ENCODE results near the gene SMARCA2.
A peak's percentile ranks its signal among the peaks of the same experiment; 100 is the strongest.

SMARCA2 gene

DNA sequence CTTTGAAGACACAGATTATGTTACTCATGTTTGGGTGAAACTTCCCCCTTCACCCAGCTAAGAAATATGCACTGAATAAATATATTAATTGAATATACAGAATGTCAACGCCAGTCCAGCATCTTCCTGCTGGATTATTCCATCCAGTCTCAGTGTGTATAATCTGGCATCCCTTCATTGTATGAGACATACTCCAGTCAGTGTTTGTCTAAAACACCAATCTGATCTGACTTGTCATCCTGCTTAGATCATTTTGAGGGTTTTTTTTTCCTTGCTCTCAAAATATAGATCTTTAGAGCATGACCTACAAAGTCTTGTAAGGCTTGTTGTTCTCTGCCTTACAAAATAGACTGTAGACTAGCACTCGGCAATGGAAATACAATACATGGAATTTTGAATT lies 195.1 kb downstream of the SMARCA2 start:
- no peak for DNase-seq (ENCODE audit: low read depth)

DNA sequence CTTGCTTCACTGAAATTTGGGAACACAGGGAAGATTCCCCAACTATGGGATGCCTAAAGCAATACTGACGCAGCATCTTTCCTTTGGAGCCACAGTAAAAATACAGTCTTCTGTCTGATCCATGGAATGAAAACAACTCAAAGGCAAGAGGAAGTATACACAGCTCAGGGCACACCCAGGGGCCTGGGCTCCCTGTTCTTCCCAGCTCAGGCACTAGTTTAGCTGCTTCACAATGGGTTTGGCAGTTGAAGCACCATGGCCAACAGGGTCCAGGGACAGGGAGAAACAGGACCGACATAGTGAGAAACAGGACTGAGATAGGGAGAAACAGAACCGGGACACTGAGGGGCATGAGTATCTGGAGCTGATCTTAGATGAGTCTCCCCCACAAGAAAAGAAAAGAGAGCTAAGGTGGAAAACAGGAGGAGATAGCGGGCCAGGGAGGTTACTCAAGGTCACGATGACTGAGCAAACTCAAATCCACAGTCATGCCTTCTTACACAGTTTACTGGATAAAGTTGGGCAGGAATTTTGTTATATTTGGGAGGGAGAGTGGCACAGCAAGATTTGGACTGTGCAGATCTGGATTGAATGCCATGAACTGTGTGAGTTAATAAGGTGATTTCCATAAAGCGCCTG lies 198.8 kb downstream of the SMARCA2 start:
- no peak for DNase-seq (ENCODE audit: low read depth)

DNA sequence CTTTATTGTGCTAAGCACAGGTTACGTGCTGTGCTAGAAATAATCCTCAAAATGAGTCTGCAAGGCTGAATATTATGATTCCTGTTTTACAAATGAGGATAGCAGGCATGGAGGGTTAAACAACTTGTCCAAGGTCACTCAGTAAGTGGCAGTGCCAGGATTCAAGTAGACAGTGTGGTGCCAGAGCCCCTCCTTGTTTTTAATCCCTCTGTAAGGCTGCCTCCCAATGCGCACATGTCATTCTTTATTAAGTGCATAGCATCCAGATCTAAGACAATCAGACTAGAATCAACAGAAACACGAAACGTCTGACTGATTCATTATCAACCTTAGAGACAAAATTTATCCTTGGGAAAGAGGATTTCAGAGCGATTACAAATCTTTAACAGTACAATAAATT lies 199.6 kb downstream of the SMARCA2 start:
- DNase-seq (ENCODE audit: low read depth): no peak

DNA sequence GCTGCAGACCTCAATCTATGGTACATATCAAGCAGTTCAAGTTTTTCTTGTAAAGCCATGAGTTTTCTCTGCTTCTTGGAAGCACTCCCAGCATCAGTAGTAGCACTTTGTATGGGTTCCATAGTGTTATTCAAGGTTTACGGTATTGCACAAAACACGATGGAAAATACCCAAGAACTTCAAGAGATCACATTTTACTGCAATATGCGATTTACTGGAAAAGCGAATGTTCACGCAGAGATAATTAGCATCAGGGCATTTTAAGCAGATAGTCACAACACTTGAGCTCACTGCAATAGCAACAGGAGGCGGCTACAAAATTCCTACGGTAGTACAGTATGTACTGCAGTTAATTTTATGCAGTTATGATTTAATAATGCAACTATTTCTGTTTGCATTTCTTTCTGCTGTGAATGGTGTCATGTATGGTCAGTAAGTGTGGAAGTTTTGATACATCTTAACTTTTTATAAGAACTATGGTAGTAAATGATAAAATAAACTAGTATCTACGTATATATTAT lies 200.8 kb downstream of the SMARCA2 start:
- no peak for DNase-seq (ENCODE audit: low read depth)

DNA sequence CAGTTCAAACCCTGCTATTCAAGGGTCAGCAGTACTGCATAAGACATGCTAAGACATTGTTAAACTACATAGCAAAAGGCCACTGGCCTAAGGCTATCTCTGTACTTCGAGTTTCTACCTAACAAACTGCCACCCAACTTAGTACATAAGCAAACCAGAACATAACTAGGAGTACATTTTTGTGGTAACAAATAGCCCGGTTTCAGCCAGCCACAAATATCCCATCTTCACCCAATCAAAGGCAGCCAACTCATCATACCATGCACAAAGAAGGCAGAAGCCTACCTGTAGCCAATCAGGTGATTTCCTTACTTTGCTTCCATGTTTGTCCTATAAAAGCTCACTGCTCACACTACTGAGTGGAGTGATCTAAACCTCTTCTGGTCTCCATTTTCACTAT lies 201.4 kb downstream of the SMARCA2 start:
- no peak for DNase-seq (ENCODE audit: low read depth)

DNA sequence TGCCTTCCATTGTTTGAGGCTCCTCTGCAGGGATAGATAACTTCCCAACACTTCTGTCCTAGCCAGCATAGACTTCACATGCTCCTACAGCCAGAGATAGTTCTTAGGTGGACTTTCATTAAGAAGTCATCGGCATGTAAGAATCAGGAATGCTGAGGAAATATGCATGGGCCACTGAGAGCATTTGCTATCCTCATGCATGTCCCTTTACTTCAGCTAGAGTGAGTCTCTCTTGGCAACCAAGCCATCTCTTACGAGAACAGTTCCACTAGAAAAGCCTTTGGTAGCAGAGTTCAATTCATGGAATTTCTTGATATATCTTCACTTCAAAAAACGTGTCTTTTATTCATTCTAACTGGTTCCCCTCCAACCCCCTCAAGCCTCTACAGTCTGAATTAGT lies 202.4 kb downstream of the SMARCA2 start:
- no peak for DNase-seq (ENCODE audit: low read depth)

DNA sequence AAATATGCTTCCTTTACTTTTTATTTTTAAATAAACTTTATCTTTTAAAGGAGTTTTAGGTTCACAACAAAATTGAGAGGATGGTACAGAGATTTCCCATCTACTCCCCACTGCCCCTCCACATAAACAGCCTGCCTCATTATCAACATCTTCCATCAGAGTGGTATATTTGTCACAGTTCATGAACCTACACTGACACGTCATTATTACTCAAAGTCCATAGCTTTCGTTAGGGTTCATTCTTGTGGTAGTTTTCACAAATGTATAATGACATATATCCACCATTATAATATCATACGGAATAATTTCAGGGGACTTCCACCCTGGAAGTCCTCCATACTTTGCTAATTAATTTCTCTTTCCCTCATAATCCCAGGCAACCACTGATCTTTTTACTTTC lies 204.9 kb downstream of the SMARCA2 start:
- no peak for DNase-seq (ENCODE audit: low read depth)

DNA sequence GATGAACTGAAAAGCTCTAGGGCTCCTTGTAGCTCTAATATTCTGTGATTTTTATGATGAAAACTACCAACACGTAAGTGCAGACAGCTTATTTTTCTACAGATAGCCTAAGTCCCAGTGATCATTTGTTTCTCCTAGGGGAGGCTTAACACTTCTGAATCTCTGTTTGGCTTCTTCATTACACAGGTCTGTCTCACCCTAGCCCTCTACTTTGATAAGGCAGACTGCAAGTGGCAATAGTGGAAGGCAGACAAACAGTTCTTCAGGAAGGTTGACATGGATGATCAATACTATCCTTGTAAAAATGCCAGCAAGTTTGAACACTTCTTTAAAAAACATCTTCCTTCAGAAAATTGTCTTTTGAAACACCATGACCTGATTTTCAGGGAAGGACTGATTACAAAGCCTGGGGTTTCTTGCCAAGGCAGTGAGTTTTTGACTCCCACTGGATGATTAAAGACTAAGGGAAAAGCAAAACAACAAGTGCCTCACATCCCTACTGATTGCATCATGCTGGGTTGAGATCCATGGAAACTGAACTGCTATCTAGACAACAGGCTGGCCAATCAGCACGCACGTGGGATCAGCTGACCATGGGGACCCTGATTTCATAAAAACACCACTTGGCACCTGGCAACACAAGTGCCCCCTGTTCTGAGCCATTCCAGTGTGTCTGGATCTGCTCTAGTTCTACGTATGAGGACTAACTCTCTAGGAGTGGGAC lies 212.2 kb downstream of the SMARCA2 start:
- DNase-seq (ENCODE audit: low read depth): no peak

DNA sequence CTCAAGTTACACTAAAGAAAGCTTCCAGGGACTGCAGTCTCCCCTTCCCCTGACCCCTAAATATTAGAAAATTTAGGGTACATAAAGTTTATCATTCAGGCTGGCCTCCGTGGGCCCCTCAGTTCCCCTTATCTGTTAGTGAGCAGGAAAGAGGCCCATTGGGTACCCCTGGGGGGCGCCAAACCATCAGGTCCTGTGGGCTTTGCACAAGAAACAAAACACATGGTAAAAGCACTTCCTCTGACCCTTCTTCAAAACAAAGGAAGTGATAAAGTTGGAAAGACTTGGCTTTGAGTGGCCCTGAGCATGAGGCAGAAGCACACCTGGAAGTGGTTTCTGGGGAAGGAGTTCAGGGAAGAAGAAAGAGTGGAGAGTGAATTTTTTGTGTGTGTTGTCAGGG lies 213.0 kb downstream of the SMARCA2 start:
- no peak for DNase-seq (ENCODE audit: low read depth)

DNA sequence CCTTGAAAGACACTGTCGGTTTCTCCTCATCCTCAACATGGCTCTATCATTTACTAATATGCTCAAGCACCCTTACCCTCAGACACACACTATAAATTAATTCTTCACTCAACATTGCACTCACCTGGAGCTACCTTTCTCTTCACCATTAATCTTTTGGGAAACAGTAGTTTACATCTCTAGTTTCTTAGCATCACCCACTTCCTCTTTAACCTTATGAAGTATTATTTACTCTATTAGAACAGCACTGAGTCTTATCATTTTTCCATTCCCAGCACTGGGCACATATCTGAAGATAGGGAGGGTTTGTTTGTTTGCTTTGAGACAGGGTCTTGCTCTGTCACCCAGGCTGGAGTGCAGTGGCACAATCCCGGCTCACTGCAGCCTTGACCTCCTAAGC lies 213.5 kb downstream of the SMARCA2 start:
- no peak for DNase-seq (ENCODE audit: low read depth)

DNA sequence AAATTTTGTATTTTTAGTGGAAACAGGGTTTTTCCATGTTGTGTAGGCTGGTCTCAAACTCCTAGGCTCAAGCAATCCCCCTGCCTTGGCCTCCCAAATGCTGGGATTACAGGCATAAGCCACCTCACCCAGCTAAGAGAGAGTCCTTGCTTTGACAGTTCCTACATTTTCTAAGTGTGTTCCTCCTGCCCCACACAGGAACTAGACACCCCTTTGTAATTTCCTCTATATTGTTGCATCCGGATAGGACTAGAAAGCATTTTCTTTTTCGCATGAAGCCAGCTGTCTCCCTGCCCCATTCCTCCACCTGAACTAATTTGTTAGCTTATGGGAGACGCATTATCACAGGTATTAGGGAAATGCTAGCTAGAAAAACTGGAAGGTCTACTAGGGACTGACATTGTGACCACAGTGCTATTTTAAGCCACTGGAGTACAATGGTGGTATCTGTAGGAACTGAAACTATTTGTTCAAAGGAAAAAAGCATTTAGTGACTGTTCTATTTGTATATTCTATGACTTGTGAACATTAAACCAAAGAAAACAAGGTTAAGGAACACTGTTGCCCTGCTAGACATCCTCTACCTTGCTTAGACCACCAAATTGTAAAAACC lies 214.1 kb downstream of the SMARCA2 start:
- DNase-seq (ENCODE audit: low read depth): no peak

DNA sequence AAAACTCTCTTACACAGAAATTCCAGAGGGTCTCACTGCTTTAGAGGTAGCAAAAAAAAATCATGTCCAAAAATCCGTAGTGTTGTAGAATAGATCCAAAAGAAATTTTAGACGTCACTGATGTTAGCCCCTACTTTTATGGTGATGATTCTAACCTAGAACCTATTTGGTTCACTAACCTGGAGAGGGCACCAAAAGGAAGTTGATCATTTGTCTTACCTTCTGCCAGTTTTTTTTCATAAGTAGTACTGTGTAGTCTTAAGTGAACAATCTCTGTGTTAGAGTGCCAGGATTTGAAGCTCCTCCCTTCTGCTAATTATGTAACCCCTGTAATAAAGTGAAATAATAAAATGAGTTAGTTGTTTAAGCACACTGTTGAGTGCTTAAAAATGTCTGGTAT lies 215.2 kb downstream of the SMARCA2 start:
- no peak for DNase-seq (ENCODE audit: low read depth)

DNA sequence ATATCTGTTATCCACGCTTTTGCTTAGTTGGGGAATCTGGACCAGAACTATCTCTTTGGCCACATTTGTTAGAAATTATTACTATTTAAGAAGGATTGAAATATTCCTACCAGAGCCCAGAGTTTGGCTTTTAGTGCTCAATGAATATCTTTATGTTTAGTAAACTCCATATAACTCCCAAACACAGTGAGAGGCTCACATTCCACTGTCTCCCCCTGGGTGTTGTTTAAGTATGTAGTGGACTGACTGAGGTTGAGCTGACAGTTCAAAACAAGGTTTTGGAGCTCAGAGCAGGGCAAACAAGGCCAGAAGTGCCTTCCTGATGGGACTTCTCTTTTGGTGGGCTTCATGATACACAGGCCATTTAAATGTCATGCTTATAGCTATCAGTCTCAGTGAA lies 216.0 kb downstream of the SMARCA2 start:
- no peak for DNase-seq (ENCODE audit: low read depth)

DNA sequence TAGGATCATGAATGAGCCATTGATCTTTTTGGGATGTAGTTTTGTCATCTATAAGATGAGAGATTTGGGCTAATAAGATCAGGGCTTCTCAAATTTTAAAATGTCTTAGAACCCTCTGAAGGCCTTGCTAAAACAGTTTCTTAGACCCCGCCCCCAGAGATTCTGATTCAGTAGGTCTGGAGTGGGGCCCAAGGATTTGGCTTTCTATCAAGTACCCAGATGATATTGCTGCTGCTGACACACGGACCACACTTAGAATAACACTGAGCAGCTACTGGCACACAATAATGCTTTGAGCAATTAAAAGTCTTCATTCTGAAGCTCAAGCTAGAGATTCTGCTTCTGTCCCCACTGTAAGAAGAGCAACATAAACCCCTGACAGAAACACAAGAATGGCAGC lies 216.7 kb downstream of the SMARCA2 start:
- no peak for DNase-seq (ENCODE audit: low read depth)

DNA sequence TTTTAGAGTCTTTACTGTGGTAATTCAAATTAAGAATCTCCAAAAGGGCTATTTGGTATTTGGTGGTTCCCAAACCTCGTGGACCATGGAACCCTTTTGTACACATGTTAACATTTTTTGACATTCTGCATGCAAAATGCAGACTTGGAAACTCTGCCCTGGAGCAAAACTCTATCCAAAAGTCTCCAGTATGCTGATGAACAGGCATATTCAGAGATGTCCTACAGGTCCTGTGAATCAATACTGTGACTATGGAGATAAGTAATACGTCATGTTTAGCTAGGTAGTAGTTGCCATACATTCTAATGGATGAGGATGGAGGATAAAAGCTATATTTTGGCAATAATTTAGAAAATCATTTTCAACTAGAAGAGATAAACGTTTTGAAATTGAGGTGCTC lies 218.1 kb downstream of the SMARCA2 start:
- no peak for DNase-seq (ENCODE audit: low read depth)

DNA sequence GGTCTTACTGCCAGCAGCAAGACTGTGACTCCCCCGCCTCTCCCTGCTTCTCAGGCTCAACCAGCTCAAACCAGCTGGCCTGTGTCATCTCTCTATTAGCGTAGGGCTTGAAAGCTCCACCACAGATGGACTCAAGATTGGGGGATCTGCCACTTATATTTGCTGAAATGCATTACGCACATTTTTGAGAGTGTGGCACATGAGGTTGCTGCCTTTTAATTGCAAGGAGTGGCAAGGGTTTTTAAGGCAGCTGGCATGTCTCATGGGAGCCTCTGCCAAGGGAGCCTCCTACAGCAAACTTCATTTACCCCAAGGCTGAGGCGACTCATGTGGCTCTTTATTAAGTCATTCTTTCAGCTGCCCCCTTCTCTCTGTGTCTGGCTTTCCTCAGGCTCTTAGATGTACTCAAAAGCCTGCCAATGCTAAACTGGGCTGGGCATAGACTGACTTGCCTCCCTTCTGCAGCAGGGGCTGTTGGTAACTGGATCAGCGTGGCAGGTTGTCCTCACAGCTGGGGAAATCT lies 219.3 kb downstream of the SMARCA2 start:
- DNase-seq (ENCODE audit: low read depth): no peak

DNA sequence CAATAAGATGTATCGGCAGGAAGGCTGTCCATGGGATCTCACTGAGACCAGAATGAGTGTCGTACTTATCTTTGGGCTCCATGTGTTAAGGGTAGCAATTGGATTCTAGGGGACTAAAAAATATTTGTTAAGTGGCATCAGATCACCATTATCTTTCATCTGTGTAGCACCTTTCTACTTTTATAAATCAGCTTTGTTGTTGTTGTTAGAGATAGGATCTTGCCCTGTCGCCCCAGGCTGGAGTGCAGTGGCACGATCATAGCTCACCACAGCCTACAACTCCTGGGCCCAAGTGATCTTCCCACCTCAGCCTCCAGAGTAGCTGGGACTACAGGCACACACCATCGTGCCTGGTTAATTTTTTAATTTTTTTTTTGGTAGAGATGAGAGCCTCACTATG lies 220.5 kb downstream of the SMARCA2 start:
- DNase-seq (ENCODE audit: low read depth): no peak

DNA sequence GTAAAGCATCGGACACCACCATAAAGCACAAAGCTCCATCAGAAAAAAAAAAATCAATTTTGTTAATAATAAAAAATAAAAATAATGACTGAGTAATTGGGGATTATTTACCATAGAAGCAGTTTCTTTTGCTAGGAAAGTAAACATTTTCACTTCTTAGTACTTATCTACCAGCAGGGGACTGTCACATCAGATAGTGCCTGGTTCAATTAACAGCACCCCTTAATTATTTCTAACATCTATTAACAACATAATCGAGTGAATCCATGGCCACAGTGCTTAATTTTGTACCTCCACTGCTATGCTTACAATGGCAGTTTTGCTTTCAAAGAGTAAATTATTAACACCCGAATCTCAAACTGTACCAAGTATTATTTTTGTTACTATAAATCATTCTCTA lies 221.7 kb downstream of the SMARCA2 start:
- DNase-seq (ENCODE audit: low read depth): no peak

DNA sequence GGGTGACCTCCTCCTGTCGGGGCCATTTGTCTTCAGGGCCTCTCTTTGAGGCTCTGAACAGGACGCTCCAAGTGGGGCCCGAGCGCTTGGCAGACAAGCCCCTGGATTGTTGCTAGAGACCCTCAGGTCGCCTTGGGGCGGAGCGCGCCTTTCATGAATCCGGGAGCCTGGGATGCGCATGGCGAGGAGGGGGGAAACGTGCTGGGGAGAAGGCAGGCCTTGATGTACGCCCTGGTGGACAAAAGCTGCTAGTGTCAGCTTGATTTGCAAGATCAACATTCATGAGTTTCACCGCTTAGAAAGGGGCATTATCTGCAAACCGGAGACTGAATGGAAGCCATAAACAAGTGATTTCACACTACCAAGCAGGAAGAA lies 226.3 kb downstream of the SMARCA2 start:
- no peak for DNase-seq (ENCODE audit: low read depth)

DNA sequence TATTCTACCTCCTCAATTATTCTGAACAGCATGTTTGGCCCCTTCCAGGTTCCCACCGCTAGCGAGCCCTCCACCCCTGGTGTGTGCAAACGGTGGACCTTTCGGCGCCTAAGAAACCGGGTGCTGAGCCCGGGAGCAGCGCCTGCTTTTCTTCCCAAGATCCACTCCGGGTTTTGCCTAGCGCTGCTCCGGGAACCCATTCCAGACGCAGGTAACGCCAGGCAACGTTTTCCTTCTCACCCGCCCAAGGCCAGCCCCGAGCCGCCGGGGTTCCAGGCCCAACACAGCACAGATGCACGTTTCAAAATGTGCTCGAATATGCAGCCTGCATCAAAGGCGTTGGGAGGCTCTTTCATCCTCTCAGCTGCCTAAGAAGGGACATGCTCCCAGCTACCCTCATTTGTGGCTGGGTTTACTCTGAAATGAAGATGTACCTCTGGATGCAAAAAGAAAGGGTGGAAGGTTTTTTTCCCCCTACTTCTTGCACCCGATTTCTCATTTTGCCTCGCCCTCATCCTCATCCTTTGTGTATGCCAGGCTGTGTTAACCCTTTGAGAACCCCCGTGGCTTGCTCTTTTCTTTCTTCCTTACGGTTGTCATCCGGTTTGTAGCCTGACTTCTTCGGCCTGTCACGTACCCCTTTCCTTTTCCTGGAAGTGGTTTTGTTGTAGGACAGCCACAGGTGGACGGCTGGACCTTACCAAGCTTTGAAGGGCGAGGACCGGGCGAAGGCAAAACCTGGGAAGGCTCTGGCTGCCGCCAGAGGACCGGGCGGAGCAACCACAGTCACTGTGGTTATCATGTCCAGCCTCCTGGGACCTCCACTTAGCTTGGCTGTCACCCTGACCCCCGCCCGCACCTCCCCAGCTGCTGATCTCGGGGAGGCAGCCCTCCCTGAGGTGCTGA lies 226.9 kb downstream of the SMARCA2 start:
- DNase-seq (ENCODE audit: low read depth): peak; percentile 42

DNA sequence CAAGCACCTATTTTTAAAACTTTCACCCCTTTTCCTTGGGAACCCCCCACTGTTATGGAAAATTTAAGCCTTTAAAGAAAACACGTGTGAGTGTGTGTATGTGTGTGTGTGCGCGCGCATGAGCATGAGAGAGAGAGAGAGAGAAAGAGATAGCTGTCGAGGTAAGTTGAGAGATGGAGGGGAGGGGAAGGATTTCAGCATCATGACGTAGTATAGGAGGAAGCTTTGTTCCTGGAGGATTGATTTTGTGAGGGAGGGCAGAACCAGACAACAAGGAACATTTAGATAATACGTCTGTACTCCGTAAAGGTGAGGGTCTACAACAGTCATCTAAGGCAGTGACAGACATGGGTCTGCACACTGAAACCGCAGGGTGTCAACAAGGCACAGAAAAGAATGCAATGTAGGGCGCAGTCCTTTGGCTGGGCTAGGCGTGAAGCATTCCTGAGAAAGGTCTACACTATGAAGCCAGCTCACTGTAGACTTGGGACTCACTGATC lies 227.7 kb downstream of the SMARCA2 start:
- DNase-seq (ENCODE audit: low read depth): no peak

All from HS-27A (cell line).